Measurements from ENCODE around the gene TMEM14A. TPM values are rescaled to one million over a fixed set of nuclear protein-coding genes. Genes with fewer than 3 reads are reported as not detected.

Gene TMEM14A
- total and polyA plus RNA-seq, 9 of the 15 experiments (the other 6 are each of a cell fraction or from before 2014, with no cell fraction given), result 3.5 to 43.3 (median 8.5) TPM

DNA sequence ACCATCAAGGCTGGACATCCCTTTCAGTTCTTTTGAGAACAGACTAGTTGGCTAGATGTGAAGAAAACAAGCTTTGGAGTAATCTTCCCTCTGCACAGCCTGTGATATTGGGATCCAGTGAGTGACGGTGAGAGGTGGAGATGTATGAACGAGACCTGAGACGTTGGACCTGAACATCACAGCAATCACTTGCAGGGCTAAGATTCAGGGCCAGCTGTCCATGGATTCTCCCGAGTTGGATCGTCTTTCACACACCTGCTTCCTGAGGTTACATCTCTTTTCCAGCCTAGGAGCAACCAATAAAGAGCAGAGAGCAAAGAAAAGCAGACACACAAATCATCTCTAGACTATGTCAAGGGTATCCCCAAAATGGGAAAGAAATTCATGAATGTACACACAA, 30.0 kb upstream of the TMEM14A start:
- Histone ChIP-seq H3K9me1 (ENCODE audit: control insufficient read depth, insufficient read depth, low read length) (no peaks in the 10 kb centered on the region), H4K20me1 (replicated peaks; ENCODE audit: control insufficient read depth, insufficient read depth, low read length) (no peaks in the 10 kb centered on the region), H3K27me3 (ENCODE audit: control insufficient read depth in 2 of 2, insufficient read depth in 2 of 2, low read length in 2 of 2) (no peaks in the 10 kb centered on the region), H2AFZ (ENCODE audit: low read depth, low read length) (peak overlapping the region; percentile 48), H3K4me2 (ENCODE audit: insufficient read depth, low read length) (no peak overlapping the region), H3K9ac (ENCODE audit: insufficient read depth in 1 of 2, low read depth in 2 of 2, low read length in 2 of 2) (no peak overlapping the region), H3K4me1 (replicated peaks in 1 of 2; ENCODE audit: control insufficient read depth in 2 of 2, insufficient read depth in 2 of 2, low read length in 2 of 2) (peaks cover 9 to 35% of the 10 kb centered on the region in 2 experiments), H3K27ac (ENCODE audit: extremely low read depth, low read depth, low read length) (no peak overlapping the region), H3K9me3 (replicated peaks; ENCODE audit: control insufficient read depth, insufficient read depth, low read depth, low read length) (no peaks in the 10 kb centered on the region), H3K4me3 (no peak overlapping the region), H3K79me2 (ENCODE audit: control insufficient read depth, insufficient read depth, low read length) (no peaks in the 10 kb centered on the region), H3K36me3 (ENCODE audit: control insufficient read depth, insufficient read depth, low read length) (no peaks in the 10 kb centered on the region)
- ChIA-PET CTCF (ENCODE audit: low intra/inter-chr PET ratio) (no interaction called here), POLR2A (interaction anchor here (2.7 kb wide), 1 partner anchor 10 kb away, joined by 11 read pairs; no protein-coding TSS in a partner anchor)
- intact Hi-C loops (cut with micrococcal nuclease) (loop anchor here (5.0 kb wide), 1 partner anchor 44 kb away; no protein-coding TSS in a partner anchor), in situ Hi-C loops (cut with MboI) (no loop called here)
- no peak for TF ChIP-seq ELK1 (CRISPR knock-in tag; IDR thresholded peaks at IDR 0.05)
- no peak for TF ChIP-seq ZNF449 (CRISPR knock-in tag; IDR thresholded peaks at IDR 0.05)
- no peak for TF ChIP-seq TRIM24 (IDR thresholded peaks at IDR 0.05)
- no peak for TF ChIP-seq ZNF57 (CRISPR knock-in tag; IDR thresholded peaks at IDR 0.05)
- no peak for TF ChIP-seq POLR2AphosphoS2 (IDR thresholded peaks at IDR 0.05; ENCODE audit: low read length)
- TF ChIP-seq ARID2 (IDR thresholded peaks at IDR 0.05), result no peak
- no peak for TF ChIP-seq TSC22D4 (tag; IDR thresholded peaks at IDR 0.05)
- TF ChIP-seq ZNF12 (CRISPR knock-in tag; IDR thresholded peaks at IDR 0.05), result no peak
- no peak for TF ChIP-seq POLR3G (IDR thresholded peaks at IDR 0.05; ENCODE audit: extremely low read depth, insufficient read length, insufficient replicate concordance)
- TF ChIP-seq, protein P1, sequence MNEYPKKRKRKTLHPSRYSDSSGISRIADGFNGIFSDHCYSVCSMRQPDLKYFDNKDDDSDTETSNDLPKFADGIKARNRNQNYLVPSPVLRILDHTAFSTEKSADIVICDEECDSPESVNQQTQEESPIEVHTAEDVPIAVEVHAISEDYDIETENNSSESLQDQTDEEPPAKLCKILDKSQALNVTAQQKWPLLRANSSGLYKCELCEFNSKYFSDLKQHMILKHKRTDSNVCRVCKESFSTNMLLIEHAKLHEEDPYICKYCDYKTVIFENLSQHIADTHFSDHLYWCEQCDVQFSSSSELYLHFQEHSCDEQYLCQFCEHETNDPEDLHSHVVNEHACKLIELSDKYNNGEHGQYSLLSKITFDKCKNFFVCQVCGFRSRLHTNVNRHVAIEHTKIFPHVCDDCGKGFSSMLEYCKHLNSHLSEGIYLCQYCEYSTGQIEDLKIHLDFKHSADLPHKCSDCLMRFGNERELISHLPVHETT (CRISPR knock-in tag; conservative IDR thresholded peaks at IDR 0.05 in 1 of 2, IDR thresholded peaks at IDR 0.05 in 1 of 2), result no peak
- TF ChIP-seq CTBP1 (IDR thresholded peaks at IDR 0.05; ENCODE audit: borderline replicate concordance), result no peak
- no peak for TF ChIP-seq NCOR1 (IDR thresholded peaks at IDR 0.05)
- no peak for TF ChIP-seq ZNF184 (CRISPR knock-in tag; IDR thresholded peaks at IDR 0.05)
- TF ChIP-seq PYGO2 (tag; IDR thresholded peaks at IDR 0.05), result no peak
- TF ChIP-seq ZNF436 (CRISPR knock-in tag; IDR thresholded peaks at IDR 0.05), result no peak
- ATAC-seq (no peak), DNase-seq (ENCODE audit: extremely low read depth in 1 of 4, low spot score in 3 of 4) (no peak), FAIRE-seq (no peak)
- BruUV-seq (replicated peaks), result no TSS peak
- WGBS (ENCODE audit: insufficient coverage, low coverage, missing lambda C conversion rate), result 33% methylated on average over 5 of the region's 5 CpGs

Measured in K562 (cell line).